ENCODE data around the gene AKR1C2.
"Not testable (repeated sequence)": the region's sequence is repeated elsewhere in the genome, so short reads cannot be mapped to it uniquely, and the experiment has no call there.

AKR1C2 gene

DNA sequence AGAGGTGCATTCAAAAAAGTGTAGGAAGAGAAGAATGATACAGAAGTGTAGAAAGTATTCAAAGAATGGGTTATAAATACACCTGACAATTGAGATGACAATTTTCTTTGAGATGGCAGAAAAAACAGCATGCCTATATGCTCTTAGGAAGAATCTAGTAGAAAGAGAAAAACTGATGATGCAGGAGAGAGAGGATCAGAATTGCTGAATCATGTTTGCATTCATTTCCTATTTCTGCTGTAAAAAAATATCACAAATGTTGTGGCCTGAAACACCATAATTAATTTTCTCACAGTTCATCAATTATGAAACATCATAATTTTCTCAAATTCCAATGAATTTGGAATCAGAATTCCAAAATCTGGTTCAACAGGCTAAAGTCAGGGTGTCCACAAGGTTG, 50.3 kb downstream of the AKR1C2 start:
- no peak for DNase-seq

- not testable (repeated sequence) for DNase-seq
Measured at GRCh38 chr10:4951512-4952162, 52.0 kb downstream of the AKR1C2 start.

DNA sequence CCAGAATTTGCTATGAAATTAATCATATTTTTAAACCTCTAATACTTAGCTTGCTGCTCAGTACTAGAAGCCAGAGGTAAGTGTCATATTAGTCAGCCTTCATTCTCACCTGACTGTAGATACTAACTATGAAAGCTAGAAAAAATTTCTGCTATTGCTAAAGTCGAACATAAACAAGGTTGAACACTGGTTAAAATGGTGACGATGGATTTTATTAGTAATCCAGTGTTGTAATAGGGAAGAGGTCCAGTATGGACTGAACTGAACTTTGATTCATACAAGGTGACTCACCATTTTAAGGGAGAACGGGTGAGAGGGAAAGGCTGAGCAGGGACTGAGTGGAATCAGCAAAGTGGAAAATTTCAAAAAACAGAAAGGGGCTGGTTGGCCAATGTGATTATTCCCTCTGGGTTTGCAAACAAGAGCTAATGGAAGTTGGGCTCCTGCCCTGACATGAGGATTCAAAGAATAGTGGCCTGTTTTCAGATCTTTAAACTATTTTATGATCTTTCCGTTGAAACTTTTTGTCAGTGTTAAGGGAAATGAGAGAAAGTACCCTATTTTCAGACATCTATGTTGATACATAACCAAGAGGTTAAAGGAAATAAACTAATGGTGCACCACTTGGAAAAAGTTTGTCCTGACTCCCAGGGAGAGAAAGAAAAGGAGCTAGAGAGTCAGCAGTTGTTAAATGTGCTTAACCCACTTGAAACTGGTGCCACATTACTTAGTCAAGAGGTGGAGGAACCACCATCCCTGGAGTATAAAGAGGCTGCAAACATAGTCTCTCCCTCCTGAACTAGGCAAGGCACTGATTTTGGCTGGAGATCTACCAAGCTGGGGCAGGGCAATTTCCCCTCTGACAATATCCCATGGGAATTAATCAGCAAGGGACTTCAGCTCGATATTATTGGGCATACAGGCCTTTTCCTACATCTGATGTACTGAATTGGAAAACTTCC, 55.7 kb downstream of the AKR1C2 start:
- no peak for DNase-seq

- no peak for DNase-seq
Measured at GRCh38 chr10:4947039-4947634, 56.5 kb downstream of the AKR1C2 start.

GRCh38 chr10:4945766-4946717, 57.6 kb downstream of the AKR1C2 start:
- no peak for DNase-seq

- no peak for DNase-seq
Measured at GRCh38 chr10:4944841-4945240, 58.8 kb downstream of the AKR1C2 start.

GRCh38 chr10:4943821-4944220, 59.8 kb downstream of the AKR1C2 start:
- no peak for DNase-seq

DNA sequence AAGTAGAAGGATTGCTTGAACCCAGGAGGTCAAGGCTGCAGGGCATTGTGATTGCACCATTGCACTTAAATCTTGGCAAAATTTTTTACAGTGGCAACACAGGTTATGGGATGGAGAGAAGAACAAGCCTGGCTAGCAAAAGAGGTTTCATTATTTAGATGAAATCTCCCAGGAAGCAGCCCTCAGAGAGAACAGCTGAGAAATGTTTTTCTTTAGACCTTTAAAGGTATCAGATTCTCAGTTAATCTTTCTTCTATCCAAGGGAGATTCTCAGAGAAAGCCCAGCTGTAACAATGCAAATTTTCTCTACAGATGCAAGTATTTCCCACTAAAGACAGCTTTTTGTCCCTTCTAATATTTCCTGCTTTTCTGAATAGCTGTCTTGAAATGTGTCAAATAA, 60.2 kb downstream of the AKR1C2 start:
- DNase-seq, result not testable (repeated sequence)

GRCh38 chr10:4942931-4943330, 60.7 kb downstream of the AKR1C2 start:
- DNase-seq, result not testable (repeated sequence)

GRCh38 chr10:4941540-4942330, 61.9 kb downstream of the AKR1C2 start:
- no peak for DNase-seq

DNA sequence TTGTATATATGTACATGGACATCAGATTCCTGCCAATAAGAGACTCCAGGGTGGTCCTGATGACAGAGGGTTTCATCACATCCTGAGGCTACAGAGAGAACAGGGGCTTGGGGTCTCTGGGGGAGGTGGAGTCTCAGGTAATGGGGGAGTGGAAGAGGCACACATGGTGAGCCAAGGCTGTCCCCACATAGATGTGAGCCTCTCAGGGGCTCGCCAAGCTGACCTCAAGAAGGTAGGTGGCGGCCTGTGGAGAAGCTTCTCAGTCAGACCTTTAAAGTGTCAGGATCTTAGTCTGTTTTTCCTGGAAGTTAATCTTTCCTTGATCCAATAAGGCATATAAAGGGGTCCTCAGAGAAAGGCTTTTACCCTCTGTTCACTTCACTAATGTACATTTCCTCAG, 62.7 kb downstream of the AKR1C2 start:
- not testable (repeated sequence) for DNase-seq

DNA sequence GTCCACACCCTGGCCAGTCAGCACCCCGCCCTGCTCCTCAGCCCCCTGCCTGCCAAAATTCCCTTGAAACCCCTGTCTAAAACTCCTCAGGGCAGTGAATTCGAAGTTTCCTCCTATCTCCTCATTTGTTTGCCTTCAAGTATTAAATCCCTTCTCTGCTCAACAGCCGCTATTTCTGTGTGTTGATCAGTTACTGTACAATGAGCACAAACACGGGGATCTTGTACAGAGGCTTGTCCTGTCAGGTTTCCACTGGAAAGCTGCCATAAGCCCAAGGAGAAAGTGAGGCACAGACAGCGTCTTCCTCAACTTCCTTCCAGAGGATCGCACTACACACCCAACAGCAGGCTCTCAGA, 63.6 kb downstream of the AKR1C2 start:
- DNase-seq, result not testable (repeated sequence)

DNA sequence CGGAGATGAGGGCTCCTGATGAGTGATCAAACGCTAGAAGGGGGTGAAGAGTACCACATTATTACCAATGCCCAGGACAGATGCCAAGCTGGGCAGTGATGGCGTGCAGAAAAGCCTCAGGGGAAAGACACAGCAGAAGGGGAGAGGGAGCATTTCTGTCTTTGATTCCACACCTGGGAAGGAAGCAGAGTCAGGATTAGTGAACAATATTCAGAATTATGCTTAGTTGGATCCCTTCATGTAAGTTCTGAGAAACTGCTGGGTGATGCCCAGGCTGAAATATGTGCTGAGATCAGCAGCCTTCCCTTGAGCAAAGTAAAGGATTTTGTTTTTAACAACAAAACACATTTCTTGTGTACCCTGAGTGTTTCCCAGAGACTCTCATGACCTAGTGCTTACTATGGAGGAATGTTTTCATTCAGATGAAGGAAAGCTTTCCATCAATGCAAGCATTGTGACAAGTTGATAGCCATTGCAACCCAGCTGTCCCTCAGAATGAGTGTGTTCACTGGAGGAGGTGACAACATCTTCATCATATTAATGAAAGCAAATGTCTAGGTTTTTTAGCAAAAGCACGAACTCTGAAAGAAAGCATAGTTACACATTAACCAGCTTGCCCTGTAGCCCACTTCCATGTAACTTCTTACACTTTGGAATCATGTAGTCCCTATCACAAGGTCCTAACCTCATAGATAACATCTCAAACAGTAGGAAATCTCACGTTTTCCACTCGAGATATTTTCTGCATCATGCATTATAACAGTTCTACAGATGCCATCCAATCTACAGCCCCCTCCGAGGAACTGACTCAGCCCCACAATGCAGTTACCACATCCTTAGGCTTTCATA, 64.2 kb downstream of the AKR1C2 start:
- DNase-seq, result no peak
